GM12891 (cell line): ENCODE results near the gene ADCY2.

Experiments
- DNase-seq: peaks from one replicate; pipeline ENCODE4 v3.0.0; 2011; ENCODE audit warnings: low spot score; ENCODE audit not compliant: insufficient read length
- FAIRE-seq: peaks from 2 replicates; lab custom pipeline; 2011; peaks lifted over from hg19 to GRCh38; lab: Jason Lieb, UNC
- PAX5 ChIP-seq: IDR thresholded peaks from 2 replicates; pipeline ENCODE4 v1.6.1; 2011; ENCODE audit warnings: low read length, moderate library complexity, mild to moderate bottlenecking; ENCODE audit not compliant: insufficient read depth, severe bottlenecking
- POLR2A ChIP-seq: IDR thresholded peaks from 2 replicates; pipeline ENCODE4 v1.6.1; 2011; ENCODE audit warnings: low read depth, low read length, control low read depth
- POLR2AphosphoS5 ChIP-seq: IDR thresholded peaks from 2 replicates; pipeline ENCODE4 v1.6.1; 2011; ENCODE audit warnings: low read depth, low read length, control low read depth
- POU2F2 ChIP-seq: IDR thresholded peaks from 2 replicates; pipeline ENCODE4 v1.6.1; 2011; ENCODE audit warnings: low read depth, mild to moderate bottlenecking, control low read depth, low read length, moderate library complexity
- SPI1 ChIP-seq: IDR thresholded peaks from 2 replicates; pipeline ENCODE4 v1.6.1; 2011; ENCODE audit warnings: low read depth, low read length, control low read depth
- TAF1 ChIP-seq: IDR thresholded peaks from 2 replicates; pipeline ENCODE4 v1.6.1; 2011; ENCODE audit warnings: low read depth, low read length, control low read depth

ADCY2 gene

GRCh38 chr5:7834982-7835381, 439.0 kb downstream of the ADCY2 start:
- no peak for TF ChIP-seq POU2F2
- TF ChIP-seq SPI1, result no peak
- no peak for TF ChIP-seq POLR2AphosphoS5
- TF ChIP-seq TAF1, result no peak
- TF ChIP-seq POLR2A, result no peak
- TF ChIP-seq PAX5, result no peak
- FAIRE-seq (no peak), DNase-seq (no peak)

GRCh38 chr5:7837403-7837802, 441.5 kb downstream of the ADCY2 start:
- TF ChIP-seq PAX5, result no peak
- no peak for TF ChIP-seq POLR2AphosphoS5
- no peak for TF ChIP-seq TAF1
- no peak for TF ChIP-seq POU2F2
- no peak for TF ChIP-seq SPI1
- no peak for TF ChIP-seq POLR2A
- no peak for FAIRE-seq
- no peak for DNase-seq

GRCh38 chr5:7842531-7842930, 446.6 kb downstream of the ADCY2 start:
- no peak for DNase-seq
- FAIRE-seq, result no peak
- no peak for TF ChIP-seq POU2F2
- no peak for TF ChIP-seq POLR2A
- no peak for TF ChIP-seq PAX5
- TF ChIP-seq SPI1, result no peak
- no peak for TF ChIP-seq POLR2AphosphoS5
- TF ChIP-seq TAF1, result no peak

- FAIRE-seq (no peak), DNase-seq (no peak)
- TF ChIP-seq POU2F2 (no peak), PAX5 (no peak), POLR2AphosphoS5 (no peak), TAF1 (no peak), SPI1 (no peak), POLR2A (no peak)
Measured at GRCh38 chr5:7844901-7845300, 449.0 kb downstream of the ADCY2 start.

- DNase-seq (no peak), FAIRE-seq (no peak)
- TF ChIP-seq PAX5 (no peak), SPI1 (no peak), POU2F2 (no peak), TAF1 (no peak), POLR2AphosphoS5 (no peak), POLR2A (no peak)
Measured at GRCh38 chr5:7845557-7845956, 449.6 kb downstream of the ADCY2 start.

- FAIRE-seq (no peak), DNase-seq (no peak)
- TF ChIP-seq POU2F2 (no peak), PAX5 (no peak), TAF1 (no peak), POLR2AphosphoS5 (no peak), POLR2A (no peak), SPI1 (no peak)
Measured at GRCh38 chr5:7846327-7846726, 450.4 kb downstream of the ADCY2 start.

GRCh38 chr5:7848296-7848695, 452.4 kb downstream of the ADCY2 start:
- TF ChIP-seq POLR2AphosphoS5 (no peak), POLR2A (no peak), TAF1 (no peak), SPI1 (no peak)
- DNase-seq (no peak), FAIRE-seq (no peak)

- TF ChIP-seq POU2F2 (no peak), POLR2AphosphoS5 (no peak), POLR2A (no peak), PAX5 (no peak), SPI1 (no peak), TAF1 (no peak)
- no peak for FAIRE-seq
- DNase-seq, result no peak
Measured at GRCh38 chr5:7849681-7850394, 453.9 kb downstream of the ADCY2 start.

GRCh38 chr5:7850395-7851239, 454.7 kb downstream of the ADCY2 start, which contains the start of gene CFAP90:
CFAP90 (minus strand) TSS chr5:7851133; CDS start chr5:7851021, 112 bp downstream.
- FAIRE-seq (no peak), DNase-seq (no peak)
- TF ChIP-seq PAX5 (no peak), POU2F2 (no peak), POLR2AphosphoS5 (no peak), SPI1 (no peak), TAF1 (no peak), POLR2A (no peak)
